IMR-90 (cell line): ENCODE data around the gene C2CD4D. TPM values are rescaled to one million over a fixed set of nuclear protein-coding genes. Genes with fewer than 3 reads are reported as not detected.

ENCODE experiments used
- ATAC-seq: fragments of 200-7000 bp; cut with Tn5 transposase; 2 replicates; pipeline ENCODE4 v1.9.1; 2020; ENCODE audit warnings: low read depth, mild to moderate bottlenecking, moderate library complexity
- BruUV-seq: library from RNA; stranded (reverse); fragments of 400-500 nt; replicated peaks from 2 replicates; lab custom pipeline; 2021; lab: Mats Ljungman, UMichigan
- CTCF ChIA-PET: fragments of 300-600 bp; formaldehyde crosslinking; extraction: SDS; loops from one replicate; lab custom pipeline; 2021; ENCODE audit warnings: antibody characterized with exemption; lab: Yijun Ruan, JAX
- POLR2A ChIA-PET: fragments of 300-600 bp; sonication (Branson Sonifier 250); formaldehyde crosslinking; loops from one replicate; lab custom pipeline; 2022; ENCODE audit warnings: antibody characterized with exemption; ENCODE audit not compliant: unreplicated experiment; lab: Charles Lee
- DNase-seq: peaks from one replicate; pipeline ENCODE4 v3.0.0; 2013
- H2AFZ ChIP-seq: replicated peaks from 2 replicates; pipeline ENCODE3; 2013; ENCODE audit warnings: low read length, mild to moderate bottlenecking; ENCODE audit not compliant: poor library complexity
- H2AK5ac ChIP-seq: 2 replicates; pipeline ENCODE4 v1.6.1; 2013; ENCODE audit warnings: low read depth, low read length, inconsistent platforms
- H2AK9ac ChIP-seq: replicated peaks from 2 replicates; pipeline ENCODE3; 2013; ENCODE audit warnings: mild to moderate bottlenecking, low read depth, low read length, moderate library complexity; ENCODE audit not compliant: poor library complexity
- H2BK120ac ChIP-seq: 2 replicates; pipeline ENCODE4 v1.6.1; 2013; ENCODE audit warnings: low read depth, low read length, inconsistent platforms
- H2BK15ac ChIP-seq: 3 replicates; pipeline ENCODE4 v1.6.1; 2013; ENCODE audit warnings: low read depth, low read length, inconsistent platforms
- H2BK20ac ChIP-seq: 2 replicates; pipeline ENCODE4 v1.6.1; 2013; ENCODE audit warnings: low read depth, mild to moderate bottlenecking, inconsistent platforms, low read length, moderate library complexity
- H2BK5ac ChIP-seq: 2 replicates; pipeline ENCODE4 v1.6.1; 2013; ENCODE audit warnings: mild to moderate bottlenecking, low read depth, low read length, inconsistent platforms; ENCODE audit not compliant: poor library complexity, severe bottlenecking
- H3K14ac ChIP-seq: replicated peaks from 2 replicates; pipeline ENCODE4 v1.6.1; 2013; ENCODE audit warnings: low read depth, low read length, inconsistent platforms
- H3K18ac ChIP-seq: 2 replicates; pipeline ENCODE4 v1.6.1; 2013; ENCODE audit warnings: low read depth, low read length, control low read depth
- H3K23ac ChIP-seq: 2 replicates; pipeline ENCODE4 v1.6.1; 2013; ENCODE audit warnings: low read depth, low read length, inconsistent platforms
- H3K27ac ChIP-seq: 2 replicates; pipeline ENCODE4 v1.5.1; 2013; ENCODE audit warnings: mild to moderate bottlenecking, control low read depth, low read length; ENCODE audit not compliant: insufficient read depth
- H3K27me3 ChIP-seq: 2 replicates; pipeline ENCODE4 v1.6.1; 2013; ENCODE audit warnings: low read length; ENCODE audit not compliant: control insufficient read depth, insufficient read depth
- H3K36me3 ChIP-seq: 2 replicates; pipeline ENCODE4 v1.6.1; 2013; ENCODE audit warnings: low read length, mixed read lengths; ENCODE audit not compliant: control insufficient read depth, insufficient read depth
- H3K4ac ChIP-seq: 2 replicates; pipeline ENCODE4 v1.6.1; 2013; ENCODE audit warnings: low read depth, low read length, inconsistent platforms
- H3K4me1 ChIP-seq: 2 replicates; pipeline ENCODE4 v1.6.1; 2013; ENCODE audit warnings: low read length, mixed read lengths; ENCODE audit not compliant: control insufficient read depth, insufficient read depth
- H3K4me2 ChIP-seq: 2 replicates; pipeline ENCODE4 v1.6.1; 2013; ENCODE audit warnings: low read depth, mild to moderate bottlenecking, control low read depth, low read length, moderate library complexity
- H3K4me3 ChIP-seq: 2 replicates; pipeline ENCODE4 v1.5.1; 2013; ENCODE audit warnings: low read depth, mild to moderate bottlenecking, control low read depth, low read length, moderate library complexity; ENCODE audit not compliant: insufficient read depth
- H3K56ac ChIP-seq: 2 replicates; pipeline ENCODE4 v1.6.1; 2013; ENCODE audit warnings: low read length, inconsistent platforms; ENCODE audit not compliant: insufficient read depth; ENCODE audit errors: extremely low read depth
- H3K79me1 ChIP-seq, 2 experiments: 2 replicates each; pipeline ENCODE4 v1.6.1; 2013; ENCODE audit warnings: low read length in 2 of 2, inconsistent platforms in 1 of 2, low read depth in 1 of 2
- H3K9ac ChIP-seq: 2 replicates; pipeline ENCODE4 v1.6.1; 2013; ENCODE audit warnings: low read depth, low read length, control low read depth
- H3K9me1 ChIP-seq: 2 replicates; pipeline ENCODE4 v1.6.1; 2013; ENCODE audit warnings: low read length, inconsistent platforms; ENCODE audit not compliant: insufficient read depth
- H3K9me3 ChIP-seq: 2 replicates; pipeline ENCODE4 v1.6.1; 2013; ENCODE audit warnings: low read length; ENCODE audit not compliant: control insufficient read depth, insufficient read depth
- H4K20me1 ChIP-seq: 2 replicates; pipeline ENCODE4 v1.6.1; 2013; ENCODE audit warnings: low read length, inconsistent platforms; ENCODE audit not compliant: insufficient read depth
- H4K5ac ChIP-seq: 2 replicates; pipeline ENCODE4 v1.6.1; 2013; ENCODE audit warnings: mild to moderate bottlenecking, low read depth, low read length, control low read depth
- H4K8ac ChIP-seq, 2 experiments: 2 replicates each; pipeline ENCODE4 v1.6.1; 2013; ENCODE audit warnings: low read depth in 2 of 2, low read length in 2 of 2, control low read depth in 1 of 2, inconsistent platforms in 1 of 2
- H4K91ac ChIP-seq: 2 replicates; pipeline ENCODE4 v1.6.1; 2013; ENCODE audit warnings: low read depth, low read length, inconsistent platforms; ENCODE audit not compliant: insufficient read depth
- CEBPB ChIP-seq: IDR thresholded peaks from 2 replicates; pipeline ENCODE4 v1.6.1; 2012; ENCODE audit warnings: low read depth, low read length, improper control_type of control experiment
- CHD1 ChIP-seq: IDR thresholded peaks from 2 replicates; pipeline ENCODE4 v1.6.1; 2012; ENCODE audit warnings: low read depth, low read length, improper control_type of control experiment
- MAFK ChIP-seq: IDR thresholded peaks from 2 replicates; pipeline ENCODE4 v1.6.1; 2012; ENCODE audit warnings: low read depth, low read length, improper control_type of control experiment
- MXI1 ChIP-seq: IDR thresholded peaks from 2 replicates; pipeline ENCODE4 v1.6.1; 2012; ENCODE audit warnings: low read depth, mild to moderate bottlenecking, low read length, moderate library complexity, borderline replicate concordance
- NFE2L2 ChIP-seq: fragments of 150-350 bp; IDR thresholded peaks from 2 replicates; pipeline ENCODE4 v1.6.1; 2016; ENCODE audit warnings: low read depth, mild to moderate bottlenecking, low read length
- RAD21 ChIP-seq: IDR thresholded peaks from 2 replicates; pipeline ENCODE4 v1.6.1; 2012; ENCODE audit warnings: low read length, improper control_type of control experiment
- RFX5 ChIP-seq: IDR thresholded peaks from 2 replicates; pipeline ENCODE4 v1.8.0; 2012; ENCODE audit warnings: low read depth, mild to moderate bottlenecking, low read length, moderate library complexity
- SMC3 ChIP-seq: fragments of 150-350 bp; IDR thresholded peaks from 2 replicates; pipeline ENCODE4 v1.6.1; 2016; ENCODE audit warnings: low read depth, mild to moderate bottlenecking, antibody characterized with exemption, low read length, moderate library complexity
- WGBS, 2 experiments: methylation state at CpG; one replicate each; pipeline versions ENCODE4 v1.1.5 to v1.1.7; 2013; ENCODE audit warnings: missing lambda C conversion rate in 2 of 2; ENCODE audit not compliant: insufficient read length in 1 of 2; ENCODE audit errors: extremely low coverage in 2 of 2; 5-methylcytosine and 5-hydroxymethylcytosine counted together
- dilution Hi-C: fragments of 300-500 bp; cut with HindIII; formaldehyde crosslinking; loops from one replicate; pipeline ENCODE4 v1.14.3; 2018; ENCODE audit warnings: low sequenced_read_pairs; ENCODE audit not compliant: unreplicated experiment
- in situ Hi-C: fragments of 300-500 bp; cut with MboI; formaldehyde crosslinking; loops from 3 replicates; pipeline ENCODE4 v1.14.3; 2019; ENCODE audit warnings: low sequenced_read_pairs, inconsistent platforms, mixed read lengths
- intact Hi-C: fragments of 100-400 bp; cut with micrococcal nuclease; formaldehyde crosslinking; loops from 2 replicates; pipeline ENCODE4 v1.10.0; 2022
- polyA plus RNA-seq, 3 experiments: library from polyadenylated mRNA; depleted of rRNA; stranded (reverse); fragments of >200 nt; gene quantifications; 2 replicates each; pipeline ENCODE4 v1.2.3, GENCODE V29; 2012; ENCODE audit warnings: low replicate concordance in 1 of 3
- total RNA-seq: library from RNA; depleted of rRNA; stranded (reverse); fragments of >200 nt; gene quantifications from 2 replicates; pipeline ENCODE4 v1.2.3, GENCODE V29; 2012
- TF ChIP-seq, protein P1 (sequence below): conservative IDR thresholded peaks from 2 replicates; pipeline ENCODE4 v1.5.1; 2012; ENCODE audit warnings: mild to moderate bottlenecking, low read depth, low read length, improper control_type of control experiment
- TF ChIP-seq, protein P2 (sequence below): fragments of 150-350 bp; IDR thresholded peaks from 2 replicates; pipeline ENCODE4 v1.6.1; 2016; ENCODE audit warnings: low read depth, mild to moderate bottlenecking, low read length, moderate library complexity, borderline replicate concordance
- TF ChIP-seq, protein P3 (sequence below): fragments of 150-350 bp; IDR thresholded peaks from 2 replicates; pipeline ENCODE4 v1.6.1; 2017; ENCODE audit warnings: mild to moderate bottlenecking, antibody characterized with exemption, low read length, low read depth

The C2CD4D gene
- total and polyA plus RNA-seq, 2 of the 4 experiments (the other 2 are of a cell fraction) = not detected

DNA sequence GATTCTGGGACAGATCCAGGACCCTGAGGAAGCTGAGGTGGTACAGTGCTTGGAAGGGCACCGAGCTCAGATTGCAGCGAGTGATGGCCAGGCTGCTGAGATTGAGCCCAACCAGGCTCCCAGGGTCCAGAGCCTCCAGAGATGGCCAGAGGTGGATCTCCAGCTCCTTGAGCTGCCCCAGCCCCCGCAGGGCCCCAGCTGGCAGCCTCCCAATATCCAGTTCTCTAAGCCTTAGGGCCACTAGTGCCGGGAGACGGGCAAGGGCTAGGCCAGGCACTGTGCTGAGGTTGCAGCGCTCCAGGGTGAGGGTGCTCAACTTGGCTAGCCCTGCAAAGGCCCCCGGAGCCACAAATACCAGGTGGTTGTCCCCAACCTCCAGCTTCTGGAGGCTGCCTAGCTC lies 37.8 kb downstream of the C2CD4D start:
- H4K5ac ChIP-seq = no peak overlapping the region
- no peak overlapping the region for H3K4ac ChIP-seq
- H3K18ac ChIP-seq = no peak overlapping the region
- no peaks in the 10 kb centered on the region for H3K36me3 ChIP-seq
- H2AK5ac ChIP-seq = no peak overlapping the region
- no peaks in the 10 kb centered on the region for H4K20me1 ChIP-seq
- no peak overlapping the region for H2BK120ac ChIP-seq
- H3K23ac ChIP-seq = no peak overlapping the region
- in situ Hi-C loops (no loop called here), dilution Hi-C loops (no loop called here), intact Hi-C loops (no loop called here)
- no peaks in the 10 kb centered on the region for H3K4me1 ChIP-seq
- no peak for DNase-seq
- H3K27ac ChIP-seq = no peak overlapping the region
- no peak overlapping the region for H3K14ac ChIP-seq
- POLR2A ChIA-PET = no interaction called here
- CTCF ChIA-PET = no interaction called here
- H3K4me3 ChIP-seq = no peak overlapping the region
- TF ChIP-seq RFX5 (no peak), RAD21 (no peak), MXI1 (no peak), NFE2L2 (no peak), MAFK (no peak), CHD1 (no peak), CEBPB (no peak), SMC3 (no peak)
- TF ChIP-seq, protein P1, sequence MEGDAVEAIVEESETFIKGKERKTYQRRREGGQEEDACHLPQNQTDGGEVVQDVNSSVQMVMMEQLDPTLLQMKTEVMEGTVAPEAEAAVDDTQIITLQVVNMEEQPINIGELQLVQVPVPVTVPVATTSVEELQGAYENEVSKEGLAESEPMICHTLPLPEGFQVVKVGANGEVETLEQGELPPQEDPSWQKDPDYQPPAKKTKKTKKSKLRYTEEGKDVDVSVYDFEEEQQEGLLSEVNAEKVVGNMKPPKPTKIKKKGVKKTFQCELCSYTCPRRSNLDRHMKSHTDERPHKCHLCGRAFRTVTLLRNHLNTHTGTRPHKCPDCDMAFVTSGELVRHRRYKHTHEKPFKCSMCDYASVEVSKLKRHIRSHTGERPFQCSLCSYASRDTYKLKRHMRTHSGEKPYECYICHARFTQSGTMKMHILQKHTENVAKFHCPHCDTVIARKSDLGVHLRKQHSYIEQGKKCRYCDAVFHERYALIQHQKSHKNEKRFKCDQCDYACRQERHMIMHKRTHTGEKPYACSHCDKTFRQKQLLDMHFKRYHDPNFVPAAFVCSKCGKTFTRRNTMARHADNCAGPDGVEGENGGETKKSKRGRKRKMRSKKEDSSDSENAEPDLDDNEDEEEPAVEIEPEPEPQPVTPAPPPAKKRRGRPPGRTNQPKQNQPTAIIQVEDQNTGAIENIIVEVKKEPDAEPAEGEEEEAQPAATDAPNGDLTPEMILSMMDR = no peak
- TF ChIP-seq, protein P2, sequence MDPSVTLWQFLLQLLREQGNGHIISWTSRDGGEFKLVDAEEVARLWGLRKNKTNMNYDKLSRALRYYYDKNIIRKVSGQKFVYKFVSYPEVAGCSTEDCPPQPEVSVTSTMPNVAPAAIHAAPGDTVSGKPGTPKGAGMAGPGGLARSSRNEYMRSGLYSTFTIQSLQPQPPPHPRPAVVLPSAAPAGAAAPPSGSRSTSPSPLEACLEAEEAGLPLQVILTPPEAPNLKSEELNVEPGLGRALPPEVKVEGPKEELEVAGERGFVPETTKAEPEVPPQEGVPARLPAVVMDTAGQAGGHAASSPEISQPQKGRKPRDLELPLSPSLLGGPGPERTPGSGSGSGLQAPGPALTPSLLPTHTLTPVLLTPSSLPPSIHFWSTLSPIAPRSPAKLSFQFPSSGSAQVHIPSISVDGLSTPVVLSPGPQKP = no peak
- TF ChIP-seq, protein P3, sequence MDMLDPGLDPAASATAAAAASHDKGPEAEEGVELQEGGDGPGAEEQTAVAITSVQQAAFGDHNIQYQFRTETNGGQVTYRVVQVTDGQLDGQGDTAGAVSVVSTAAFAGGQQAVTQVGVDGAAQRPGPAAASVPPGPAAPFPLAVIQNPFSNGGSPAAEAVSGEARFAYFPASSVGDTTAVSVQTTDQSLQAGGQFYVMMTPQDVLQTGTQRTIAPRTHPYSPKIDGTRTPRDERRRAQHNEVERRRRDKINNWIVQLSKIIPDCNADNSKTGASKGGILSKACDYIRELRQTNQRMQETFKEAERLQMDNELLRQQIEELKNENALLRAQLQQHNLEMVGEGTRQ = no peak
- no peaks in the 10 kb centered on the region for H3K9me1 ChIP-seq
- H3K9ac ChIP-seq = no peak overlapping the region
- no TSS peak for BruUV-seq
- H2BK20ac ChIP-seq = no peak overlapping the region
- H2BK5ac ChIP-seq = no peak overlapping the region
- H3K56ac ChIP-seq = no peak overlapping the region
- no peak overlapping the region for H2BK15ac ChIP-seq
- 83% methylated on average over 1 of the region's 7 CpGs; no CpG with 5 or more reads in 1 of the 2 experiments for WGBS, 2 experiments
- no peaks in the 10 kb centered on the region for H3K79me1 ChIP-seq
- ATAC-seq = no peak
- no peak overlapping the region for H4K91ac ChIP-seq
- no peak overlapping the region for H2AK9ac ChIP-seq
- H2AFZ ChIP-seq = no peak overlapping the region
- H3K9me3 ChIP-seq = no peaks in the 10 kb centered on the region
- no peak overlapping the region for H4K8ac ChIP-seq
- H3K4me2 ChIP-seq = no peak overlapping the region
- H3K27me3 ChIP-seq = peaks cover 86% of the 10 kb centered on the region
